ENCODE measurements around the gene STX16. TPM values are rescaled to one million over a fixed set of nuclear protein-coding genes. Genes with fewer than 3 reads are reported as not detected.

STX16 gene
- total RNA-seq, 1 experiment from 2014 or later: 89.1 TPM

DNA sequence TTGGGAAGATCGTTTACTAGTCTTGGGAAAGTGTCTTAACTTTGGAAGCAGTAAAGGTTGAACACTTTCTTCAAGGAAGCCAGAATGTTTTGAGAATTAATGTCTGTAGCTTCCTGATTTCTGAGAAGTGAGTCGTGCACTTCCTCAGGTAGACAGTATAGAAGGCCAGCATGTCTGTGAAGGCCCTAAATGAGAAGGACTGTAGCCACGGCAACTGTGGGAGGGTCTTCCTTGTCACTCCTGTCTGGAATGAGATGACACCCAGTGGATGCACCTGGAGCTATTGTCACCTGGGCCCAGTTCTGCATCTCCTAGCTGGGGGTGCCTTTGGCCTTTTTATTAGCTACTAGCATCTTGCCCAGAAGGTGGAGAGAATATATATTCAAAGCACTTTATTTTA, 8.8 kb downstream of the STX16 start (continued):
- TF ChIP-seq, protein P1, sequence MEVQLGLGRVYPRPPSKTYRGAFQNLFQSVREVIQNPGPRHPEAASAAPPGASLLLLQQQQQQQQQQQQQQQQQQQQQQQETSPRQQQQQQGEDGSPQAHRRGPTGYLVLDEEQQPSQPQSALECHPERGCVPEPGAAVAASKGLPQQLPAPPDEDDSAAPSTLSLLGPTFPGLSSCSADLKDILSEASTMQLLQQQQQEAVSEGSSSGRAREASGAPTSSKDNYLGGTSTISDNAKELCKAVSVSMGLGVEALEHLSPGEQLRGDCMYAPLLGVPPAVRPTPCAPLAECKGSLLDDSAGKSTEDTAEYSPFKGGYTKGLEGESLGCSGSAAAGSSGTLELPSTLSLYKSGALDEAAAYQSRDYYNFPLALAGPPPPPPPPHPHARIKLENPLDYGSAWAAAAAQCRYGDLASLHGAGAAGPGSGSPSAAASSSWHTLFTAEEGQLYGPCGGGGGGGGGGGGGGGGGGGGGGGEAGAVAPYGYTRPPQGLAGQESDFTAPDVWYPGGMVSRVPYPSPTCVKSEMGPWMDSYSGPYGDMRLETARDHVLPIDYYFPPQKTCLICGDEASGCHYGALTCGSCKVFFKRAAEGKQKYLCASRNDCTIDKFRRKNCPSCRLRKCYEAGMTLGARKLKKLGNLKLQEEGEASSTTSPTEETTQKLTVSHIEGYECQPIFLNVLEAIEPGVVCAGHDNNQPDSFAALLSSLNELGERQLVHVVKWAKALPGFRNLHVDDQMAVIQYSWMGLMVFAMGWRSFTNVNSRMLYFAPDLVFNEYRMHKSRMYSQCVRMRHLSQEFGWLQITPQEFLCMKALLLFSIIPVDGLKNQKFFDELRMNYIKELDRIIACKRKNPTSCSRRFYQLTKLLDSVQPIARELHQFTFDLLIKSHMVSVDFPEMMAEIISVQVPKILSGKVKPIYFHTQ (CRISPR knock-in tag; IDR thresholded peaks at IDR 0.05): no peak
- TF ChIP-seq FOXJ3 (CRISPR knock-in tag; IDR thresholded peaks at IDR 0.05; ENCODE audit: borderline replicate concordance) (no peak), JAZF1 (CRISPR knock-in tag; IDR thresholded peaks at IDR 0.05) (no peak), ATF1 (CRISPR knock-in tag; IDR thresholded peaks at IDR 0.05) (no peak), GTF2I (CRISPR knock-in tag; conservative IDR thresholded peaks at IDR 0.05) (no peak), RELA (CRISPR knock-in tag; IDR thresholded peaks at IDR 0.05; ENCODE audit: borderline replicate concordance) (no peak), RORB (CRISPR knock-in tag; IDR thresholded peaks at IDR 0.05) (no peak)
- TF ChIP-seq, protein P2, sequence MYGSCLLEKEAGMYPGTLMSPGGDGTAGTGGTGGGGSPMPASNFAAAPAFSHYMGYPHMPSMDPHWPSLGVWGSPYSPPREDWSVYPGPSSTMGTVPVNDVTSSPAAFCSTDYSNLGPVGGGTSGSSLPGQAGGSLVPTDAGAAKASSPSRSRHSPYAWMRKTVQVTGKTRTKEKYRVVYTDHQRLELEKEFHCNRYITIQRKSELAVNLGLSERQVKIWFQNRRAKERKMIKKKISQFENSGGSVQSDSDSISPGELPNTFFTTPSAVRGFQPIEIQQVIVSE (CRISPR knock-in tag; IDR thresholded peaks at IDR 0.05; ENCODE audit: borderline replicate concordance): no peak
- TF ChIP-seq, protein P3, sequence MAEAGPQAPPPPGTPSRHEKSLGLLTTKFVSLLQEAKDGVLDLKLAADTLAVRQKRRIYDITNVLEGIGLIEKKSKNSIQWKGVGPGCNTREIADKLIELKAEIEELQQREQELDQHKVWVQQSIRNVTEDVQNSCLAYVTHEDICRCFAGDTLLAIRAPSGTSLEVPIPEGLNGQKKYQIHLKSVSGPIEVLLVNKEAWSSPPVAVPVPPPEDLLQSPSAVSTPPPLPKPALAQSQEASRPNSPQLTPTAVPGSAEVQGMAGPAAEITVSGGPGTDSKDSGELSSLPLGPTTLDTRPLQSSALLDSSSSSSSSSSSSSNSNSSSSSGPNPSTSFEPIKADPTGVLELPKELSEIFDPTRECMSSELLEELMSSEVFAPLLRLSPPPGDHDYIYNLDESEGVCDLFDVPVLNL (CRISPR knock-in tag; IDR thresholded peaks at IDR 0.05; ENCODE audit: borderline replicate concordance, low read depth): no peak
- TF ChIP-seq, protein P4, sequence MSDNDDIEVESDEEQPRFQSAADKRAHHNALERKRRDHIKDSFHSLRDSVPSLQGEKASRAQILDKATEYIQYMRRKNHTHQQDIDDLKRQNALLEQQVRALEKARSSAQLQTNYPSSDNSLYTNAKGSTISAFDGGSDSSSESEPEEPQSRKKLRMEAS (CRISPR knock-in tag; IDR thresholded peaks at IDR 0.05): no peak
- TF ChIP-seq, protein P5, sequence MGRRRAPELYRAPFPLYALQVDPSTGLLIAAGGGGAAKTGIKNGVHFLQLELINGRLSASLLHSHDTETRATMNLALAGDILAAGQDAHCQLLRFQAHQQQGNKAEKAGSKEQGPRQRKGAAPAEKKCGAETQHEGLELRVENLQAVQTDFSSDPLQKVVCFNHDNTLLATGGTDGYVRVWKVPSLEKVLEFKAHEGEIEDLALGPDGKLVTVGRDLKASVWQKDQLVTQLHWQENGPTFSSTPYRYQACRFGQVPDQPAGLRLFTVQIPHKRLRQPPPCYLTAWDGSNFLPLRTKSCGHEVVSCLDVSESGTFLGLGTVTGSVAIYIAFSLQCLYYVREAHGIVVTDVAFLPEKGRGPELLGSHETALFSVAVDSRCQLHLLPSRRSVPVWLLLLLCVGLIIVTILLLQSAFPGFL (CRISPR knock-in tag; IDR thresholded peaks at IDR 0.05; ENCODE audit: borderline replicate concordance): no peak
- TF ChIP-seq, protein P6, sequence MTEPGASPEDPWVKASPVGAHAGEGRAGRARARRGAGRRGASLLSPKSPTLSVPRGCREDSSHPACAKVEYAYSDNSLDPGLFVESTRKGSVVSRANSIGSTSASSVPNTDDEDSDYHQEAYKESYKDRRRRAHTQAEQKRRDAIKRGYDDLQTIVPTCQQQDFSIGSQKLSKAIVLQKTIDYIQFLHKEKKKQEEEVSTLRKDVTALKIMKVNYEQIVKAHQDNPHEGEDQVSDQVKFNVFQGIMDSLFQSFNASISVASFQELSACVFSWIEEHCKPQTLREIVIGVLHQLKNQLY (CRISPR knock-in tag; IDR thresholded peaks at IDR 0.05): no peak

DNA sequence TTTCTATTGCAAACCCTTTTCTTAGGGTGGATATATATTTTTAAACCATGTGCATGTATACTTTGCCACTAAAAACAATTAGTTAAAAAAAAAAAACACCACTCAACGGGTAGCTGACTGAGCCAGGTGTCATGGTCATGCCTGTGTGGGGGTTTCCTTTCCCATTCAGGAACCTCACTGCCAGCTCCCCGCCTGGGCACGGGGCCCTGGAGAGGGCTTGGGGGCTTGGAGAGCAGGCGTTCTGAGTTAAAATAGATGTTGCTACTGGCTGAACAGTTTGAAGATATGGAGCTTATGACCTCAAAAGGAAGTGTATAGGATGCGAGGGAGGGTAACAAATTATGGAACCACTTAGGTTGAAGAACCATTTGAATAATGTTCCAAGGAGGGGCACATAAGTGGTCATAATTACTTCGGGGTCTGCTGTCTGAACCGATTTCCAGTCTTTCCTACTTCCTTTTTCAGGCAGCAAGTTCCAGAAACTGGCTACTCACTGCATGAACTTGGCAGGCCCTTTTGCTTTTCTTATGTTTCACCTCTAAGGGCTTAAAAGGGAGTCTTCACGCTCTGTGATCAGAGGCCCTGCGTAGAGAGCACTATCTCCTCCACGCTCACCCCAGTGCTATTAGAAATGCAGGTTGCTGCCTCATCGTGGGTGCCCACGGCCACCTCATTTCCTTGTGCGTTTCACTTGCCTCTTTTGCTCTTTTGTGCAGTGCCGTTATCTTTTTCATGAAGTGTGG, 9.9 kb downstream of the STX16 start:
- no peaks in the 10 kb centered on the region for H3K27me3 Mint-ChIP-seq (ENCODE audit: low read depth)
- H3K9me3 Mint-ChIP-seq: no peaks in the 10 kb centered on the region
- peak overlapping the region; percentile 97 for H3K27ac Mint-ChIP-seq
- H3K36me3 Mint-ChIP-seq: peaks cover 23% of the 10 kb centered on the region
- H3K4me3 Mint-ChIP-seq: no peak overlapping the region
- ATAC-seq: no peak
- TF ChIP-seq NFATC4 (CRISPR knock-in tag; IDR thresholded peaks at IDR 0.05): no peak
- TF ChIP-seq, protein P2 (CRISPR knock-in tag; IDR thresholded peaks at IDR 0.05; ENCODE audit: borderline replicate concordance): no peak
- TF ChIP-seq, protein P7, sequence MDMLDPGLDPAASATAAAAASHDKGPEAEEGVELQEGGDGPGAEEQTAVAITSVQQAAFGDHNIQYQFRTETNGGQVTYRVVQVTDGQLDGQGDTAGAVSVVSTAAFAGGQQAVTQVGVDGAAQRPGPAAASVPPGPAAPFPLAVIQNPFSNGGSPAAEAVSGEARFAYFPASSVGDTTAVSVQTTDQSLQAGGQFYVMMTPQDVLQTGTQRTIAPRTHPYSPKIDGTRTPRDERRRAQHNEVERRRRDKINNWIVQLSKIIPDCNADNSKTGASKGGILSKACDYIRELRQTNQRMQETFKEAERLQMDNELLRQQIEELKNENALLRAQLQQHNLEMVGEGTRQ (CRISPR knock-in tag; IDR thresholded peaks at IDR 0.05): no peak
- TF ChIP-seq ZNF138 (CRISPR knock-in tag; conservative IDR thresholded peaks at IDR 0.05): no peak
- TF ChIP-seq ZNF396 (CRISPR knock-in tag; IDR thresholded peaks at IDR 0.05; ENCODE audit: borderline replicate concordance): no peak
- TF ChIP-seq ZNF317 (CRISPR knock-in tag; IDR thresholded peaks at IDR 0.05; ENCODE audit: borderline replicate concordance, low read depth): no peak
- TF ChIP-seq KAT7 (CRISPR knock-in tag; IDR thresholded peaks at IDR 0.05; ENCODE audit: borderline replicate concordance): no peak
- TF ChIP-seq, protein P5 (CRISPR knock-in tag; IDR thresholded peaks at IDR 0.05; ENCODE audit: borderline replicate concordance): no peak
- TF ChIP-seq, protein P8, sequence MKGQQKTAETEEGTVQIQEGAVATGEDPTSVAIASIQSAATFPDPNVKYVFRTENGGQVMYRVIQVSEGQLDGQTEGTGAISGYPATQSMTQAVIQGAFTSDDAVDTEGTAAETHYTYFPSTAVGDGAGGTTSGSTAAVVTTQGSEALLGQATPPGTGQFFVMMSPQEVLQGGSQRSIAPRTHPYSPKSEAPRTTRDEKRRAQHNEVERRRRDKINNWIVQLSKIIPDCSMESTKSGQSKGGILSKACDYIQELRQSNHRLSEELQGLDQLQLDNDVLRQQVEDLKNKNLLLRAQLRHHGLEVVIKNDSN (CRISPR knock-in tag; IDR thresholded peaks at IDR 0.05): no peak
- CTCF ChIA-PET: interaction anchor here (0.7 to 2.1 kb wide), 2 partner anchors 10 to 178 kb away, joined by 3 to 10 read pairs; partner anchors contain the start of gene STX16
- POLR2A ChIA-PET: interaction anchor here (1.4 kb wide), 1 partner anchor 8 kb away, joined by 4 read pairs; no protein-coding TSS in a partner anchor
- no peak for DNase-seq (ENCODE audit: low spot score)
- peaks cover 89% of the 10 kb centered on the region for H3K4me1 Mint-ChIP-seq

Measured in WTC11 (cell line).